GM10847 (cell line): ENCODE data around the gene CCDC197.

ENCODE experiments used
- POLR2A ChIP-seq: IDR thresholded peaks from 2 replicates; pipeline ENCODE4 v1.6.1; 2011; ENCODE audit not compliant: insufficient read length; ENCODE audit errors: extremely low read depth

Gene CCDC197

GRCh38 chr14:94021416-94022157, 24.5 kb downstream of the CCDC197 start:
- TF ChIP-seq POLR2A = no peak

GRCh38 chr14:94022532-94023411, 25.7 kb downstream of the CCDC197 start:
- no peak for TF ChIP-seq POLR2A

- TF ChIP-seq POLR2A = no peak
Measured at GRCh38 chr14:94024549-94024948, 27.4 kb downstream of the CCDC197 start.

- TF ChIP-seq POLR2A = no peak
Measured at GRCh38 chr14:94025720-94026119, 28.6 kb downstream of the CCDC197 start.

- TF ChIP-seq POLR2A = no peak
Measured at GRCh38 chr14:94026173-94026888, 29.2 kb downstream of the CCDC197 start, which contains the start of gene OTUB2. Gene OTUB2 (plus strand): TSS chr14:94026340. CDS start chr14:94026538, 198 bp downstream.

DNA sequence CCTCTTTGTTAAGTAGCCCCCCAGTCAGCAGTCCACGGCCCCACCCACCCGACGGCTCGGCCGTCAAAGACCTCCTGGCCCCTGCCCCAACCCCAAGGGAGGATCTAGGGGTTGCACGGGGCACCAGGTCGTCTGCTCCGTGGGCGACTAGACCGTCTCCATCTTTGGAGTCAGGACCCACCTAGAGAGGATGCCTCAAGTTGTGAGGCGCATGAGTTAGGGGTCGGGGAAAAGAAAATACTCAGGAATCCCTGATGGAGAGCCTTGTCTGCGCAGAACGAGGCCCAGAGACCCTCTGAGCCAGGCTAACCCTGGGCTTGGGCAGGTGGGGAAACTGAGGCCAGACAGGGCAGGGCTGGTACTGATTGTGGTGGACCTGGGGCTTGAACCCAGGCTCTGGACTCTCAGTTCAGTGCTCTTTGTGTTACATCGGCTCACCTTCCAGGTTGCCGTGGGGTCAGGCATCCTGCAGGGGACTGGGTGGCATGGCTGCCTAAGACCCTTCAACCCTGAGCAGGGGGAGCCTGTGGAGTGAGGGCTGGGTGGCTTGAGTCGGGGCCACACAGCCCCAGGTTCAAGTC, 29.9 kb downstream of the CCDC197 start:
- no peak for TF ChIP-seq POLR2A

DNA sequence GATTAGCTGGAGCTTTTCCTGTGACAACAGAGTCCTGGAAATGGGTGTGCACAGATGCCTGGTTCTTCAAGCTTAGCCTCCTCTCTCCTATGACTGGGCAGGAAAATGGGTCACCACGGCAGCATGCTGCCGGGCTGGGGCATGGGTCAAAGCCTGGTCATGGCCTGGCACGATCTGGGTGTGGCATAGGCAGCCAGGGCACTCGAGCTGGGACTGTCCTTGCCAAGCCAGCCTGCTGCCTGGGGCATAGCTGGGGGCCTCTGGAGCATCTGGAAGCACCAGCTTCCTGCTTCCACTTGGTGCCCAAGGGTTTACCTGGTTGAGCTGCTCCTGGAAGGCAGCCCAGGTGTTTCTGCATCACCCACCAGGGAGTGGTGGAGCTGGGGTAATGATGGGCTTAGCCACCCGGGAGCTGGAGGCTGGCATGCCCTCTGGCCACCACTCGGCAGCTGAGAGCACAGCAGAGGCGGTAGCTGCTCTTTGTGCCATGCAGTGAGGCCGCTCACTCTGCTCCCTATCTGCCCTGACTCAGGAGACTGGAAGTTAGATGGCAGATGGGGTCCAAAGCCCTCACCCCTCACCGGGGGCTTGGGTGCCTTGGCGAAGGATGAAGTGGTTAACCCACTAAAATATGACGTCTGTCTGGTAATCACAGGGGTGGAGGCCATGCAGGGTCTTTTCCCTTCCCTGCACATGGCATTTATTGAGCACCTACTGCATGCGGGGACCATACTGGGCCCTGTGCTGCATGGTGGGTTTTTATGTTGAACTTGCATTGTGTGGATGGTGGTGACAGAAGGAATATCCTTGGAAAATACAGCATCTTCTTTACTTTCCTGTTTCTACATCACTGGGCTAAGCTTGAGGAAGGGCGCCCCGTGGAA, 30.7 kb downstream of the CCDC197 start:
- TF ChIP-seq POLR2A = no peak

DNA sequence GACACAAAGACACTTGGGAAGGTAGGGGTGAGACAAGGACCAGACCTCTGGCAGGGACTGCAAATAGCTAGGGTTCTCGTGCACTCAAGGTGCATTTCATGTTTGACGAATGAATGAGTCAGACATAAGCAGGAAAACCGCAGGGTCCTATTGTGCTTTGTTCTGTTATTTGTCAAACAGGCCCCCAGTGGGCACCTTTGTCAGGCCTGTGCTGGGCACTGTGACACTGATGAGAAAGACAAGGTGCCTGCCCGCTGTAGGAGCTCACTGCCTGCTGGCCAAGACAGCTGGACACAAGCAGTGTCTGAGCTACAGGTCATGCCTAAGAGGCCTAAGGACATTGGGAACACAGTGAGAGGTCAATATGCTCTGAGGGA, 31.3 kb downstream of the CCDC197 start:
- no peak for TF ChIP-seq POLR2A

DNA sequence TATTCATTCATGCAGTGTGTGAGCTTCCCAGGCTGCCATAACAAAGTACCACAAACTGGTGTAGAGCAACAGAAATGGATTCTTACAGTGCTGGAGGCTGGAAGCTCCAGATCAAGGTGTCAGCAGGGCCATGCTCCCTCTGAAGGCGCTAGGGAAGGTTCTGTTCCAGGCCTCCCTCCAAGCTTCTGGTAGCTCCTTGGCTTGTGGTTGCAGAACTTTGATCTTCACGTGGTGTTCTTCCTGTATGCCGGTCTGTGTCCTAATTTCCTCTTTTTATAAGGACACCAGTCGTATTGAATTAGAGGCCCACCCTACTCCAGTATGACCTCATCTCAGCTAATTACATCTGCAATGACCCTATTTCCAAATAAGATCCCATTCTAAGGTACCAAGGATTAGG, 32.2 kb downstream of the CCDC197 start:
- TF ChIP-seq POLR2A = no peak

- no peak for TF ChIP-seq POLR2A
Measured at GRCh38 chr14:94029671-94030203, 32.6 kb downstream of the CCDC197 start.

DNA sequence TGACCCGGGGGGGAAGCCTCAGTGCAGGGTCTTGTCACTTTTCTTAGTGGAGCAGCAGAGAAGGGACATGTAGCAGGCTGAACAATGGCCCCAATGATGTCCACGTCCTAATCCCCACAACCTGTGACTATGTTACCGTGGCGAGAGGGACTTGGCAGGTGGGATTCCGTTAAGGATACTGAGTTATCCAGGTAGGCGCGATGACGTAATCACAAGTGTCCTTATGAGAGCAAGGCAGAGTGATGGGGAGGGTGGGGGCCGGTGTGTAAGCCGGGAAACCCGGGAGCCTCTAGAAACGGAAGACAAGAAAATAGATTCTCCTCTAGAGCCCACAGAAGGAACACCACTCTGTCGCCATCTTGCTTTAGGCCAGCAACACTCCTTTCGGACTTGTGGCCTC, 33.5 kb downstream of the CCDC197 start:
- no peak for TF ChIP-seq POLR2A

GRCh38 chr14:94031161-94031882, 34.2 kb downstream of the CCDC197 start:
- no peak for TF ChIP-seq POLR2A

DNA sequence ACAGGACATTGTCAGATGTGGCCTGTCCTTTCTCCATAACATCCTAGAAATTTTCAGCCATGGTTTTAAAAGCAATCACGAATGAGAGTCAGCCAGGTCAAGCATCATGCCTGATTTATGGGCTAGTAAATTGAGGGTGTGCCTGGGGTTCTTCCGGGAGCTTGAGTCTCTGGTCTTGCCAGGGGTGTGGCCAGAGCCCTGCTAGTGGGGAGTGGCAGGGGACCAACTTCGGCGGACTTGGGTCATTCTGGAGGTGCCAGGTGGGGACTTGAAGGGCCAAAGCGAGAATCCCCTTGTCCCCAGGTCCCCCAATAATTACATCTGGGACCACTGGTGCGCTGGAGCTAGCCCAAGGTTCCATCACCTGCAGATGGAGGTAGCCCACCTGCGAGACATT, 34.8 kb downstream of the CCDC197 start:
- no peak for TF ChIP-seq POLR2A
